CD4-positive, alpha-beta T cell treated with Interleukin-1 beta for 1 hour (primary cell): ENCODE data around the gene BMPR1A.
"Not testable (repeated sequence)": the region's sequence is repeated elsewhere in the genome, so short reads cannot be mapped to it uniquely, and the experiment has no call there.

Source experiments
- DNase-seq, 2 donors: peaks; one replicate each; pipeline ENCODE4 v3.0.0-alpha.2; 2020 to 2022

BMPR1A gene

DNA sequence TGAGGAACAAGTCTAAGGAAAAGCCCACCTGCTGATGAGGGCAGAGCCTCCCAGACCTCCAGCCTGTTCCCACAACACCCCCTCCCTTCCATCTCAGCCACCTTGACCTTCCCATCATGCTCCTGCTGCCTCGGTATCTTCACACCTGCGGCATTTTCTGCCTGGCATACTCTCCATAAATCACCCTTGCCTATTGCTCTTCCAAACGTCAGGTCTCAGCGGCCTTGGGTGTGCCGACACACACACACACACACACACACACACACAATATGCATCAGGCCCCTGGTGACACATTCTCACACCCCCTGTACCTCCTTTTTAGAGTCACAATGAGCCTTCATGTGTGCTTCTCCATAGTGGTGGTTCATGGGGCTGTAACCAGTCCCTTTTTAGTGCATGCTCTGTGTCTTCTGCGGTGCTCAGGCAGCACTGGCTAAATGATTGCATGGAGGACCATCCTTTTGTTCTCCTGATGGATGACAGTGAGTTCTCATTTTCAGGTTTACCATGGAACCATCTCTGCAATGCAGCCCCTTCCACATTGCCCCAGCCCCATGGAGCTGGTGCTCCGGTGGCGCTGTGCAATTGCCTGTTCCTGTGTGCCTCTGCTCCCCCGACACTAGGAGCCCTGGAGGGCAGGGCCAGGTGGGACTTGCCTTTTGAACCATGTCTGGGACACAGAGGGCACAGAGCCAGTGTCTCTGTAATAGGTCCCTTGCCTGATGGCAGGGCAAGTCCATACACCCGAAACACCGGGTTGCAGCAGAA is 216.4 kb downstream of the BMPR1A start:
- no peak for DNase-seq

DNA sequence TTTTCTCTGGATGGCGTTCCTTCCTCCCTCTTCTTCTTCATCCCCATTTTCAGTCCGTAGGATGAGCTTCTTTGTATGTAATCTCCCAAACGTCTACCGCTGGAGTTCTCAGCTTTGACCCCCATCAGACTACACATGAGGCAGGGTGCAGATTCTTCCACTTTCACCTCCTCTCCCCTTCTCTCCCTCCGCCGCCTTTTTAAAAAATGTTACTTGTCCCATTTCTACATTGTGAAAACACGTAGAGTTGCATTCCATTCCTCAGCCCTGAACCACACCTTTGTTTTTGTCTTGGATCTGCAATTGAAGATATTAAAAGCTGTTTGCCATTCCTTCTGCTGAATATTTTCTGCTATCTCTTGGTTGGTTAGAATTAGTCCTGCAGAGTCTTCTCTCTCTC is 218.1 kb downstream of the BMPR1A start:
- DNase-seq = no peak

- DNase-seq = no peak
Measured at GRCh38 chr10:86976362-86977056, 220.1 kb downstream of the BMPR1A start.

DNA sequence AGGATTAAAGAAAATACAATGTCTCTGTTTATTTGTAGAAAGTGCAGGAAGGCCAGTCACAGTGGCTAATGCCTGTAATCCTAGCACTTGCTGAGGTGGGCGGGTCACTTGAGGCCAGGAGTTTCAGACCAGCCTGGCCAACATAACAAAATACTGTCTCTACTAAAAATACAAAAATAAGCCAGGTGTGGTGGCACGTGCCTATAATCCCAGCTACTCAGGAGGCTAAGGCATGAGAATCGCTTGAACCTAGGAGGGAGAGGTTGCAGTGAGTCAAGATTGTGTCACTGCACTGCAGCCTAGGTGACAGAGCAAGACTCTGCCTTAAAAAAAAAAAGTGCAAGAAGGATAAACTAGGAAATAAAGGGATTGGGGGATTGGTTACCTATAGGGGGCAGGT is 222.0 kb downstream of the BMPR1A start:
- DNase-seq = not testable (repeated sequence)

DNA sequence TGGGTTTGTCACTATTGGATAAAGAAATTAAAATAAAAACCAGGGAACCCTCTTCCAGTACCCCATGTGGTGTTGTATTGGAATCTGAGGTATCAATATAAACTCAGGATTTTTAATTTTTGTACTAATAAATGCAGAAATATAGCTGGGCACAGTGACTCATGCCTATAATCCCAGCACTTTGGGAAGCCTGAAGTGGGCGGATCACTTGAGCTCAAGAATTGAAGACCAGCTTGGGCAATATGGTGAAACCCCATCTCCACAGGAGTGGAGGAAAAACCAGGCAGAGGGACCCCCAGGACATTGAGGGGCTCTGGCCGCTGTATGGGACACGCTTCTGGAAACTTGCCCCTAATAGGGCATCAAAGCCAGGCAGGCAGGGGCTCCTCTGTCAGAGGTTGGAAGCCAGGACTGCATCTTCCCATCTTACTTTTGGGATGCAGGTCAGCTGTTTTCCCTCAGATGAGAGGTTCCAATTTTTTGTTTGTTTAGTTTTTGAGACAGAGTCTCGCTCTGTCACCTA is 222.9 kb downstream of the BMPR1A start:
- no peak for DNase-seq

DNA sequence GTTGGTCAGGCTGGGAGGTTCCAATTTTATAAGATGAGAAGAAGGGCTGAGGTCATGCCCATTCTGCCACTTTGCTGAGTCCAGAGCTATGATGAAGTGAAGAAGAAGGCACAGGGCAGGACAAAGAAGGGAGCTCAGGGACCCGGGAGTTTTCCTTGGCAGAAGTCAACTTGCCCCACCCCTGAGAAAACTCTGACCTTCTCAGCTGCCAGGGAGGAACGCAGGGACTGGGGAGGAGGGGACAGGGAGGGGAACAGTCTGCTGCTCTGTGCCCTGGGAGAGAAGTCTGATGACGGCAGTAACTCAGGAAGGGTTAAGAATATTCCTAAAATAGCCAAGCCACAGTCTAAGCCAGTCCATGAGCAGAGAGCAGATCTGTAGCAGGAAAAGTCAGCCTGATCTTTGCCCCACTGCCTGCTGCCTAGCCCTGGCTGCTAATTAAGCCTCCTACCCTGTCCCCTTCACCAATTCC is 223.6 kb downstream of the BMPR1A start:
- no peak for DNase-seq

DNA sequence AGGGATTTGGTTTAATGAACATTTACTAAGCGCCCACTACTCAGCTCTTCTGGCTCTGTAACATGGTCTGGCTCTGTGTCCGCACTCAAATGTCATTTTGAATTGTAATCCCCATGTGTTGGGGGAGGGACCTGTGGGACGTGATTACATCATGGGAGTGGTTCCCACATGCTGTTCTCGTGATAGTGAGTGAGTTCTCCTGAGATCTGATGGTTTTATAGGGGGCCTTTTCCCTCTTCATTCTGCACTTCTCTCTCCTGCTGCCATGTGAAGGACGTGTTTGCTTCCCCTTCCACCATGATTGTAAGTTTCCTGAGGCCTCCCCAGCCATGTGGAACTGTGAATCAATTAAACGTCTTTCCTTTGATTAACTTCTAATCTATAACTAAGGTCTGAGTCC is 224.6 kb downstream of the BMPR1A start:
- not testable (repeated sequence) for DNase-seq

DNA sequence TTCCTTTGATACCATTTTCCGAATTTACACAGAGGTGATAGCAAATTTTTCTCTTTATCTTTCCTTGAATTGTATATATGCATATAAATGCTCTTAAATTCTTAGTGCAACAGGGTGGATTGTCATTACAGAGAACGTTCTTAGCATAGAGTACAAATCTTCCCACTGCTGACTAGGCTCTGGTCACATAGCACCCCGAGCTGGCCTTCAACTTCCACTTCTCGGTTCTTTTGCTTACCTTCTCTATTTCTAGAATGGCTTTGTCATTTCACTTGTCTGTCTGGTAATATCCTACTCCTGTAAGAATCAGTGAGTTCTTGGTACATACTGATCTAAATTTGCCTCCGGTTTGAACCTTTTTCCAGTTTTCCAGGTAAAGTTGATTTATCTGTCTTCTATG is 225.3 kb downstream of the BMPR1A start:
- no peak for DNase-seq
